ENCODE results near the gene RYR3. TPM values are rescaled to one million over a fixed set of nuclear protein-coding genes. Genes with fewer than 3 reads are reported as not detected.
A peak's percentile ranks its signal among the peaks of the same experiment; 100 is the strongest.

Gene RYR3
- total RNA-seq, 1 experiment from 2014 or later: not detected

DNA sequence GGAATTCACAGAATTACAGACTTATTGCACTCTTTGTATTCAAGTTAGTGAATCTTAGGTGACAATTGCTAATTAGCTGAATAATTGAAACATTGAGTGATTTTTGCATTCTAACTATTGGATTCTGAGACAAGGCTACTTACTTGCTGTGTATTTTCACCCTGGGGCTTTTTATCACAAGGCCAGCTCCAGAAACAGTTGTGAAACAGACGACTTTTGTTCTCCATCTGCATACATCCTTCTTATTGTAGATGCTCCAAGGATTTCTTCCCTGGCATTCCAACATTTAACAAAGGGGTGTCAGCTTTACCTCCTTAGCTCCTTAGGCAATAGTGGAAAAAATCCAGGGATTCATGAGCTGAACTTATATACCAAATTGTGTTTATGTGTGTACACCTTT lies 424.4 kb downstream of the RYR3 start:
- no peak for DNase-seq (ENCODE audit: low spot score)
- H3K4me1 ChIP-seq (ENCODE audit: insufficient read depth, low read length, poor library complexity, severe bottlenecking): no peaks in the 10 kb centered on the region
- no peaks in the 10 kb centered on the region for H3K9me3 ChIP-seq (ENCODE audit: low read depth, low read length, poor library complexity, severe bottlenecking)
- ChIA-PET CTCF (no interaction called here), POLR2A (ENCODE audit: low non-redundant PET) (no interaction called here)
- no peaks in the 10 kb centered on the region for H3K36me3 ChIP-seq (ENCODE audit: insufficient read depth, low read length, poor library complexity, severe bottlenecking)
- no peaks in the 10 kb centered on the region for H3K27me3 ChIP-seq (replicated peaks; ENCODE audit: insufficient read depth, low read depth, low read length, poor library complexity)
- BruUV-seq (replicated peaks): no TSS peak
- TF ChIP-seq EZH2 (IDR thresholded peaks at IDR 0.05; ENCODE audit: borderline replicate concordance, low read depth, low read length, poor library complexity, severe bottlenecking): no peak
- no peak for TF ChIP-seq CTCF (conservative IDR thresholded peaks at IDR 0.05; ENCODE audit: low read depth, low read length)
- no peak overlapping the region for H3K27ac ChIP-seq (ENCODE audit: low read depth, low read length, poor library complexity, severe bottlenecking)
- intact Hi-C loops (cut with micrococcal nuclease; ENCODE audit: unreplicated experiment): loop anchor here (1.0 to 10.0 kb wide), 2 partner anchors 259 to 670 kb away; no protein-coding TSS in a partner anchor
- no peak overlapping the region for H3K4me3 ChIP-seq (ENCODE audit: low read depth, low read length, poor library complexity, severe bottlenecking)

- Histone ChIP-seq H3K36me3 (ENCODE audit: insufficient read depth, low read length, poor library complexity, severe bottlenecking) (no peaks in the 10 kb centered on the region), H3K4me1 (ENCODE audit: insufficient read depth, low read length, poor library complexity, severe bottlenecking) (no peaks in the 10 kb centered on the region), H3K27me3 (replicated peaks; ENCODE audit: insufficient read depth, low read depth, low read length, poor library complexity) (no peaks in the 10 kb centered on the region), H3K9me3 (ENCODE audit: low read depth, low read length, poor library complexity, severe bottlenecking) (no peaks in the 10 kb centered on the region), H3K27ac (ENCODE audit: low read depth, low read length, poor library complexity, severe bottlenecking) (no peak overlapping the region), H3K4me3 (ENCODE audit: low read depth, low read length, poor library complexity, severe bottlenecking) (no peak overlapping the region)
- BruUV-seq (replicated peaks): no TSS peak
- peak; percentile 22 for DNase-seq (ENCODE audit: low spot score)
- intact Hi-C loops (cut with micrococcal nuclease; ENCODE audit: unreplicated experiment): loop anchor here (1.0 to 10.0 kb wide), 2 partner anchors 259 to 671 kb away; no protein-coding TSS in a partner anchor
- CTCF ChIA-PET: no interaction called here
- POLR2A ChIA-PET (ENCODE audit: low non-redundant PET): no interaction called here
- no peak for TF ChIP-seq EZH2 (IDR thresholded peaks at IDR 0.05; ENCODE audit: borderline replicate concordance, low read depth, low read length, poor library complexity, severe bottlenecking)
- TF ChIP-seq CTCF (conservative IDR thresholded peaks at IDR 0.05; ENCODE audit: low read depth, low read length): peak; percentile 50
Observed at GRCh38 chr15:33735637-33736247, 425.0 kb downstream of the RYR3 start.

DNA sequence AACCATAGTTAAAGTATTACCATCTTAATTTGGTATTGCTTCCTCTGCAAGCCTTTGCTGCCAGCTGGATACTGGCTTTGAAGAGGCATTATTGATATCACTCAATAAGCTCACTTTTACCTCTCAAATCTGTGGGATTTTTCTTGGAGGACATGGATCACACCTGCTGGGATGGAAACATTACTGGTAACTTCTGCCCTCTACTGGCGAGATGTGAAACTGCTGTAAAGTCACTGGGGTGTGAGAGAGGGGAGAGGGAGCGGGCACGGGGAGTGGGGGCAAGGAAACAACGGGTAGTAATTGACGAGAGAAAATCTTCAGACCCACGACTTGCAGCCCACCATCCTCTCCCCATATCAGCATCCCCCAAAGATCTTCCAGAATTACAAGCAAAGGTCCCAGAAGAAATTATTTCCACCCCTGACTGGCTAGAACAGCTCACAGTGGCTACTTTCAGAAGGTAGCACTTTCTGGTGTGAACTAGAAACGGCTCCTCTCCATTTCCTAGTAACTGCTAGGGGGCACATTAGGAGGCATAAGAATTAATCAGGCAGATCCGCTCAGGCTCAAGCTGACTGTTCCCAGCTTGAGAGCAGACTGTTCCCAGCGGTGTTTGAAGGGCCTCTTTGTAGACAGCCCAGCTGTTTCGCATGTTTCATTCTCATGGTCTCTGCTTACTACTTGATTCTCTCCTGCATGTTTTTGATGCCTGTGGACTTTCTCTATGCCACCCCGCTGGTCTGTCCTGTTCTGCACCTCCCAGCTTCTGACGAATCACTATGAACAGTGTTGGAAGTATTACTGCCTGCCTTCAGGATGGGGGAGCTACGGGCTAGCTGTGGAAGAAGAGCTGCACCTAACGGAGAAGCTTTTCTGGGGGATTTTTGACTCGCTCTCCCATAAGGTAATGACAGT lies 427.2 kb downstream of the RYR3 start:
- no peak overlapping the region for H3K4me3 ChIP-seq (ENCODE audit: low read depth, low read length, poor library complexity, severe bottlenecking)
- peak; percentile 55 for DNase-seq (ENCODE audit: low spot score)
- POLR2A ChIA-PET (ENCODE audit: low non-redundant PET): no interaction called here
- peak; percentile 81 for TF ChIP-seq CTCF (conservative IDR thresholded peaks at IDR 0.05; ENCODE audit: low read depth, low read length)
- no peak for TF ChIP-seq EZH2 (IDR thresholded peaks at IDR 0.05; ENCODE audit: borderline replicate concordance, low read depth, low read length, poor library complexity, severe bottlenecking)
- no peaks in the 10 kb centered on the region for H3K27me3 ChIP-seq (replicated peaks; ENCODE audit: insufficient read depth, low read depth, low read length, poor library complexity)
- H3K9me3 ChIP-seq (ENCODE audit: low read depth, low read length, poor library complexity, severe bottlenecking): no peaks in the 10 kb centered on the region
- no peaks in the 10 kb centered on the region for H3K4me1 ChIP-seq (ENCODE audit: insufficient read depth, low read length, poor library complexity, severe bottlenecking)
- CTCF ChIA-PET: interaction anchor here (0.6 to 2.2 kb wide), 4 partner anchors 54 to 445 kb away, joined by 3 to 7 read pairs (median 4); no protein-coding TSS in a partner anchor
- BruUV-seq (replicated peaks): no TSS peak
- no peaks in the 10 kb centered on the region for H3K36me3 ChIP-seq (ENCODE audit: insufficient read depth, low read length, poor library complexity, severe bottlenecking)
- no peak overlapping the region for H3K27ac ChIP-seq (ENCODE audit: low read depth, low read length, poor library complexity, severe bottlenecking)
- intact Hi-C loops (cut with micrococcal nuclease; ENCODE audit: unreplicated experiment): loop anchor here (10.0 kb wide), 1 partner anchor 673 kb away; no protein-coding TSS in a partner anchor

All from A673 (cell line).